ENCODE results near the gene DYNC1H1. TPM values are rescaled to one million over a fixed set of nuclear protein-coding genes. Genes with fewer than 3 reads are reported as not detected.
"Not testable (repeated sequence)": the region's sequence is repeated elsewhere in the genome, so short reads cannot be mapped to it uniquely, and the experiment has no call there.

The DYNC1H1 gene
- total RNA-seq, 1 experiment from 2014 or later: 264 TPM

DNA sequence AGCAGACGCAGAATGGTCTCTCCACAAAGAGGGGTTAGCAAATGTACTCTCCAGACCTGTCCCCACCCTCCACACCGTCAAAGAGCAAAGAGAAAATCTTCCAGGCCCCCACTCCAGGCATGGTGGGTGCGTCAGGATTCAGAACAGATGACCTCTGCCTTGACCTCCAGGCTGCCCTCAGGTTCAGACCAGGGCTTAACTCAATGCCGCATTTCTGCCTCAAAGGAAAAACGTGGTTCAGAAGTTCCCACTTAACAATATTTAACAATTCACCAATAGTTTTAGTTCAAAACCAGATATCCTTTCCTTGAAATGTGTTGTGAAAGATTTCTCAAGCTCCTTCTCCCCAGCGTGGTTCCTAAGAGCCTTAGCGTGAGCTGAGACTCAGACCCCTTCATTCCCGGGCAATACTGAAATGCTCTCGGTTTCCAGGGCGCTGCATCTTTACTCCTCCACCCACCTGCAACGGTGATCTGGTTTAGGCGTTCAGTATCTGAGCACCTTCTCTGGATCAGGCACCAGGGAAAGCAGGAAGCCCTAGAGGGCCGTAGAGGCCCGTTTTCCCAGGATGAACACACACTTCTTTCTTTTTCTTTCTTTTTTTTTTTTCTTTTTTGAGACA is 99.5 kb downstream of the DYNC1H1 start:
- no peak for DNase-seq (ENCODE audit: low read depth)

- DNase-seq (ENCODE audit: low read depth): not testable (repeated sequence)
Measured at GRCh38 chr14:102064590-102064989, 100.2 kb downstream of the DYNC1H1 start.

DNA sequence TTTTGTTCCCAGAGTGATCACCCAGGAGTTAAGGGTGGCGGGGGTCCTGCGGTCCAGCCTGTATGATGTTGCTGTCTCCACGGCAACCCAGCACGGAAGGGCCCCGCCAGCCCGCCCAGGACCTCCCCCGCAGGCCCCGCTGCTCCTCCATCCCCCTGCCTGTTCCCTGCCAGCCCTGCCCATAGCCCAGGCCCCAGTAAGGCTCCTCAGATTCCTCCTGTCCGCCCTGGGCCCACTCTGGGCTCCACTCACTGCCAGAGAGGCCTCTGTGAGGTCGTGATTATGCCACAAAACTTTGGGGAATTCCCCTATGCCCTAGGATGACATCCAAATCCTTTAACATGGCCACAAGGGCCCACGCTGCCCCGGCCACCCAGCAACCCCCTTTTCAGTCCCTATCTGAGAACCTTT is 101.7 kb downstream of the DYNC1H1 start:
- DNase-seq (ENCODE audit: low read depth): no peak

- peak; percentile 66 for DNase-seq (ENCODE audit: low read depth)
Measured at GRCh38 chr14:102071283-102071998, 107.1 kb downstream of the DYNC1H1 start.

DNA sequence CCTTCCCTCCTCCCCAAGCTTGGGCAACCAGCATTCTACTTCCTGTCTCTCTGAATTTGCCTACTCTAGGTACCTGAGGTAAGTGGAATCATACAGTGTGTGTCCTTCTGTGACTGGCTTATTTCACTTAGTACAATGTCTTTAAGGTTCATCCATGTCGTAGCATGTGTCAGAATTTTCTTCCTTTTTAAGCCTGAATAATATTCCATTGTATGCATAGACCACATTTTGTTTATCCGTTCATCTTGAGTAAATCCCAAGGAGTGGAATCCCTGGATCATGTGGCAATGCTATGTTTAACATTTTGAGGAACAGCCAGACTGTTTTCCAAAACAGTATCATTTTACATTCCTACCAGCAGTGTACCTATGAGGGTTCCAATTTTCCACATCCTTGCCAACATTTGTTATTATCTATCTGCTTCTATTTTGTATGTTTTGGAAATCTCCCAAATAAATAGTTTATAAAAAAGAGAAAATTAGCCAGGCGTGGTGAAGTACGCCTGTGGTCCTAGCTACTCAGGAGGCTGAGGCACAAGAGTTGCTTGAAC is 110.1 kb downstream of the DYNC1H1 start:
- no peak for DNase-seq (ENCODE audit: low read depth)

DNA sequence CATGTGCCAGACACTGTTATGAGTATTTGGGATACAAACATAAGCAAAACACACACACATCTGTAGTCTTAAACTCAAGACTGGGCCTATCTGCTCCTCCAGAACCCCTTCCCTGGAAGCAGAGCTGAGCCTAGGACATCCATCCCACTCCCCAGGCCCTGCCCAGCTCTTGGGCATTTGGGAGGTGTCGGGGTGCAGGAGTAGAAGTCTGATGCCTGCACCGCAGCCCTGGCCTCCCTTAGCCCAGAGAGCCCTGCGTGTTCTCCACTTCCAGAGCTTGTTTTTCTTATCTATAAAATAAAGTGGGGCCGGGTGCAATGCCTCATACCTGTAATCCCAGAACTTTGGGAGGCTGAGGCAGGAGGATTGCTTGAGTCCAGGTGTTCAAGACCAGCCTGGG is 110.8 kb downstream of the DYNC1H1 start:
- no peak for DNase-seq (ENCODE audit: low read depth)

GRCh38 chr14:102077382-102077709 is 113.0 kb downstream of the DYNC1H1 start:
- no peak for DNase-seq (ENCODE audit: low read depth)

GRCh38 chr14:102078361-102078791 is 114.0 kb downstream of the DYNC1H1 start:
- DNase-seq (ENCODE audit: low read depth): not testable (repeated sequence)

DNA sequence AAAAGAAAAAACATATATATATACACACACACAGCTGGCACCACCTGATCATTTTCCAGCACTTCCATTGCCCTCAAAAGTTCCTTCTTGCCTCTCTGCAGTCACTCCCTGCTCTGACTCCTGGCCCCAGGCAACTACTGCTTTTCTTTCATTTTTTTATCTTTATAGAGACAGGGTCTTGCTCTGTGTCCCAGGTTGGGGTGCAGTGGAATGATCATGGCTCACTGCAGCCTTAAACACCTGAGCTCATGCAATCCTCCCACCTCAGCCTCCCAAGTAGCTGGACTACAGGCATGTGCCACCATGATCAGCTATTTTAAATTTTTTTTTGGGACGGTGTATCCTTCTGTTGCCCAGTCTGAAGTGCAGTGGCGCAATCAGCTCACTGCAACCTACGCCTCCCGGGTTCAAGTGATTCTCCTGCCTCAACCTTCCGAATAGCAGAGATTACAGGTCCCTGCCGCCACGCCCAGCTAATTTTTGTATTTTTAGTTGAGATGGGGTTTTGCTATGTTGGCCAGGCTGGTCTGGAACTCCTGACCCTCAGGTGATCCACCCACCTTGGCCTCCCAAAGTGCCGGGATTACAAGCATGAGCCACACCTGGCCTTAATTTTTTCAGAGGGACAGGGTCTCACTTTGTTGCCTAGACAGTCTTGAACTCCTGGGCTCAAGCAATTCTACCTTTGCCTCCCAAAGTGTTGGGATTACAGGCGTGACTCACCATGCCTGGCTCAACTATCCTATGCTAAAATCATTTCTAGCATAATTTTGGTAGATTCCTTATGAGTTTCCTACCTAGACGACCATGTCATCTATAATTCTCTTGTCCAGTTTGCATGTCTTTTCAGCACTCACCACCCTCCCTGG is 114.7 kb downstream of the DYNC1H1 start:
- no peak for DNase-seq (ENCODE audit: low read depth)

- DNase-seq (ENCODE audit: low read depth): no peak
Measured at GRCh38 chr14:102079700-102079979, 115.3 kb downstream of the DYNC1H1 start.

DNA sequence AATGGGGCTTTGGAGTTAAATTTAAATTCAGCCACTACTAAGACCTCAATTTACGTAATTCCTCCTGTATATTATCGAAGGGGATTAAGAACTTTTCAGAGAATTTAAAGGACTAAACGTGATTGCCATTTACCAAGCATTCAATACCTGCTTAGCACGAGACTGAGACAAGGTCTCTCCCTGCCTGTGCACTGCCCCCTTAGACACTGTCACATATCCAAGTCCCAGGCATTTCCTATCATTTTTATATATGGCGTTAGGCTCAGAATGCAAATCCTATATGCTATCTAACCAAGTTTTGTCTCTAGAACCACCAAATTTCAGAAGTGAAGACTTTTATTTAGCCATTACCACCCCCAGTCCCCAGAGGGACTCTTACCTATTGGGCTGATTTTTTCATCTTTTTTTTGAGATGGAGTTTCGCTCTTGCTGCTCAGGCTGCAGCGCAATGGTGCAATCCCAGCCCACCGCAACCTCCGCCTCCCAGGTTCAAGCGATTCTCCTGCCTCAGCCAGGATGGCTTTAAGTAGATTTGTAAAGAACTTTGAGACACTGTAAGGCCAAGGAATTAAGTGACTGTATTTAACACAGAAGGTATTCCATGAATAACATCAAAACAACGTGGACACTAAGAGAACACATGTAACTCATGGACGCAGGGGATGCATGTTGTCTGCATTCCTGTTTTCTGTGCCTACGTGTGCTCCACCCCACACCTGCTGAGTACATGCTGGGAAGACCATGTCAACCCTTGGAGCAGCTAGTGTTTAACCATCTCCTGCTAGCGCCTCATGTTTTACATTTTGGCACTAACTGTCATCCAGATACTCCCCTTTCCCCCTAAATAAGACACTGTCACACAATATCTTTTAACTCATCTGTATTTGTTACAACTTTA is 116.1 kb downstream of the DYNC1H1 start:
- no peak for DNase-seq (ENCODE audit: low read depth)

- no peak for DNase-seq (ENCODE audit: low read depth)
Measured at GRCh38 chr14:102081231-102082080, 117.1 kb downstream of the DYNC1H1 start.

GRCh38 chr14:102084522-102084921 is 120.1 kb downstream of the DYNC1H1 start:
- DNase-seq (ENCODE audit: low read depth): not testable (repeated sequence)

GRCh38 chr14:102084931-102085330 is 120.6 kb downstream of the DYNC1H1 start:
- no peak for DNase-seq (ENCODE audit: low read depth)

DNA sequence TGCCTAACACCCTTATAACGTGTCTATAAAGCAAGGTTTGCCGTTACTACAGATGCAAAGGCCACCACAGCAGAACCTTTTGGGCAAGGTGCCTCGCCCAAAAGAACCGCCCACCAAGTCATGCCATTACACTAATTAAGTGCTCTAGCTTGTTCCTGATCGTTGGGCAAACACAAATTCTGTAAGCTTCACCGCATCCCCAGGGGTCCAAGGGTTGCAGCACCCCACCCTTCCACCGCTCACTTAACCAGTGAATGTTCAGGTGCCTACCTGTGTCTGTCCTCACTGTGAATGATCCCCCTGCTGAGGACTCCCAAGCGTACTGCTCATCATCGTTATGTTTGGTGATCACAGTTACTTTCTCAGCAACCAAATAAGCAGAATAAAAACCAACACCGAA is 121.1 kb downstream of the DYNC1H1 start:
- DNase-seq (ENCODE audit: low read depth): no peak

DNA sequence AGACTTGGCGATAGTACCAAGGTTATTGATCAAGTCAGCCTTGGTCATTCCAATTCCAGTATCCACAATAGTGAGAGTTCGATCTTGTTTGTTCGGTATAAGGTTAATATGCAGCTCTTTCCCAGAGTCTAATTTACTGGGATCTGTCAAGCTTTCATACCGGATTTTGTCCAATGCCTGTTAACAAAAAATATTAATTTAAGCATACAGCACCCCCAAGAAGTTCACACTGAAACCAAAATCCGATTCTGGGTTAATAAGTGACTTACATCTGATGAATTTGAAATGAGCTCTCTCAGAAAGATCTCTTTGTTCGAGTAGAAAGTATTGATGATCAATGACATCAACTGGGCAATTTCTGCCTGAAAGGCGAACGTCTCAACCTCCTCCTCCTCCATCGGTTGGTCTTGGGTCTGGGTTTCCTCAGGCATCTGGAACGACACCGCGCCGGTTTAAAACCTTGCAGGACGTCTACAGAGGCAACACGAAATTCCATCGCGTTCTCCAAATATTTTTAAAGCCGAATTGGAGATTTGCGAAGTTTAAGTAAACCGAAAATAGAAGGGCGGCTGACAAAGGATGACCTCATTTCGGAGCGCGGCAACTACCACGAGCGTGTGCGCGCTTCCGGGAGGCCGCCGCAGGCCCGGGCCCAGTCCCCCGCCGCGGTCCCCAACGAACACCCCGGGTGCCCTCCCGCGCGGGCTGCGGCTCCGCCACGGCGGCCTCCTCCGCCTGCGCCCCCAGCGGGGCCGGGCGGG is 121.8 kb downstream of the DYNC1H1 start:
- DNase-seq (ENCODE audit: low read depth): peak; percentile 73

GRCh38 chr14:102086709-102086971 is 122.3 kb downstream of the DYNC1H1 start:
- no peak for DNase-seq (ENCODE audit: low read depth)

DNA sequence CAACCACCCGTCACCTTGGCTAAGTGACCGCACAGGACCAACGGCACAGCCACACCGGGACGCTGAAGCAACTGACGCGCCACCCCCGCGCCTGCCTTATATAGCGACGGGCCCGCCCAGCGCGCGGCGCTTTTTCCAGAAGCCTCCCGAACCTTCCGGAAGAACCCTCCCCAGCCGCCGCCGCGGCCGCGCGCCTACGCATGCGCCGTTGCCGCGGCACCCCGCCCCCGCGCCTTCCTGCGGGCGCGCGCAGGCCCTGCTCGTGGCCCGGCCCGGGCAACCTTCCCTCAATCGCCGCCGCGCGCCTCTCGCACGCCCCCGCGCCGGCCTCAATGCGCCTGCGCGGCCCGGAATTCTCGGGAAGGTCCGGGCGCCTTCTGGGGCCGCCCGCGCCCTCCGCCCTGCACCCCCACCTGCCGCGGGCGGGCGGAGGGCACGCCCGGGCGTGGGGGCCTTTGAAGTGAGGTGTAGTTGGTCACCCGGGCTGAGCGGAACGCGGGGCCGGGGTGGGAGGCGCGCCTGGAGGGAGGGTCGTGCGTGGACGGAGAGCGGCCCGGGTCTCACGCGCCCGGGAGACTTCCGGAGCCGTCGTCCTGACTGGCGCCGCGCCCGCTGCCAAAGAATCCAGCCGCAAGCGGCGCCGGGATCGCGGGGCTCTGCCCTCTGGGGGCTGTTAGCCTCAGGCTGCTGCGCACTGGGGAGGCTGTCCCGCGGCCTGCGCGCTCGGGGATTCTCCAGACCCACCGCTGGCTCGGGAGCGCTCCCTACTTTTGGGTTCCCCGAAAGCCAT is 122.8 kb downstream of the DYNC1H1 start, which contains the start of gene HSP90AA1:
TSS of gene HSP90AA1 (minus strand) at position 73 of the 790 bp plus-strand sequence. CDS start 666 bp downstream, outside the sequence.
- peak; percentile 98 for DNase-seq (ENCODE audit: low read depth)

DNA sequence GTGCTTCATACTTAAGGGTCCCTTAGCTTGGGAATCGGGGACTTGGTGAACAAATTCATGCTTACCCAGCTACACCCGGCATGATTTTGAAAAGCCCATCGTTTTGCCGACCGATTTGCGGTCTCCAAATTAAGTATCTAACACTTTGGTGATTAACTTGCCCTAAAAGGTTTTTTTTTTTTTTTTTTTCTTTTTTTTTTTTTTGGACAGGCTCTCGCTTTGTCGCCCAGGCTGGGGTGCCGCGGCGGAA is 123.3 kb downstream of the DYNC1H1 start:
- DNase-seq (ENCODE audit: low read depth): no peak
